Activated CD8-positive, alpha-beta memory T cell treated with anti-CD3 and anti-CD28 coated beads for 24 hours (primary cell): ENCODE data around the gene PKMYT1.

ENCODE experiments used
- DNase-seq: peaks from one replicate; pipeline ENCODE4 v3.0.0-alpha.2; 2020

The PKMYT1 gene

DNA sequence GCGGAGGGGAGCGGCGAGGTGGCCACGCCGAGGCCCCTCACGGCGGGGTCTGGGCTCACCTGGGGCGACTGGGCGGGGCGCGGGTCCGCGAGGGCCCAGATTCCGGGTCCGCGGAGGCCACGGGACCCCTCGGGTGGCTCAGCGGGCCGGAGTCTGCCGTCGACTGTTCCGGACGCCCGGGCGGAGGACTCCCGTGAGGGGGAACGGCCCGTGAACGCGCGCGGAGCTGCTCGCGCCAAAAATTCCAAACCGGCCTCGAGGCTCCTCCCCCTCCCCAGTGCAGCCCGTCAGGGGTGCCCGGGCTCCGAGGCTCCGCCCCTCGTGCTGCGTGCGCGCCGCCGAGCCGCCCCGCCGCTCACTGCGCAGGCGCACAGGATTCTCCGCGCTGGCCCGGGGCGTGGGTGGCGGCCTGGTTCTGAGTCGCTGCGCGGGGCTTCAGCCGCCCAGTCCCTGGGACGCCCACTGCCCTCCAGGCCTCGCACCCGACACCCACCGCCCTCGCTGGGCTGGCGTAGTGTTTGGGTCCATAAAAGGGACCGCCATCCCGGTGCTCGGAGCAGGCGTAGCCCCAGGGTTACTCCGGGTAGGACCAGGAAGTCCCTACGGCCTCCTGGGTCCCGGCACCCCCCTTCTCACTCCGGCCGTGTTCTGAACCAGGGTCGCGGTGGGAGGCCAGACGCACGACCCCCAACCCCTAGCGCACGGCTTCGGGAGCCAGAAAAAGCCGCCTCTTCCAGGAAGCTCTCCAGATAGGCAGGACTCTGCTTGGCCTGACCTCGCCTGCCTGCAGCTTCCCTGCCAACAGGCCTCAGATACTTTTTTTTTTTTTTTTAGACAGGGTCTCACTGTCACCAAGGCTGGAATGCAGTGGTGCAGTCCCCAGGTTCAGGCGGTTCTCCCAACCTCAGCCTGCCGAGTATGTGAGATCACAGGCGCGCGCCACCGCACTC is at the start of gene PKMYT1:
Gene PKMYT1, minus strand, starts transcription at position 220 of the 950 bp plus-strand sequence. CDS start 789 bp downstream, outside the sequence.
- DNase-seq, result peak; percentile 99

DNA sequence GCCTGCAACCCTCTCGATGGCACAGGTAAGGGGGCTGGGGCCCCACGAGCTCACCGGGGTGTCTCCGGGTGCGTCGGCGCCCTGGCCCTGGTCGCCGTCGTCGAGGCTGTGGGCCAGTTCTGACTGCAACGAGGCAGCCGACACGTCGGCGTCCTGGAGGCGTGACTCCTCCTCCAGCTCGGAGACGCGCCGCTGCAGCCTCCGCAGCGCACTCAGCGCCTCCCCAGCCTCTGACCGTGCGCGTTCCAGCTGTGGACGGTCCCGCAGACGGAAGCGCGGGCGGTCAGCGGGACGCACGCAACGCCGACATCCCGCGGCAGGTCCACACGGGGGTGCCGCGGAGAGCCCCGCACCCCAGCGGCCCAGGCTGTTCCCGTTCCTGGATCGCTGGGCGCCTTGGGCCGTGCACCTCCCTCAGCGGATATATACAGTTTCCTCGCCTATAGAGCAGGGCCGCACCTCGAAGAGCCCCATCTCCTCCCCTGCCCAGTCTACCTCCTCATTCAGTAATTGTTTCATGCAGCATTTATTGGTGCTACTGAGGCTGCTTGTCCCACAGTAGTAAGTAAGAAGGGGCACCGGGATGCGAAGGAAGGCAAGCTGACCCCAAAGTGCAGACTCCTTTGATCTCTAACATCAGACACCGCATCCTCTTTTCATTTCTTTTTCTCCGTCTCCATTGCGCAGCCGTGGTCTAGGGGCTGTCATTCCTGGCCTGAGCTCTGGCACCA is 49.4 kb upstream of the PKMYT1 start:
- DNase-seq, result peak; percentile 69

DNA sequence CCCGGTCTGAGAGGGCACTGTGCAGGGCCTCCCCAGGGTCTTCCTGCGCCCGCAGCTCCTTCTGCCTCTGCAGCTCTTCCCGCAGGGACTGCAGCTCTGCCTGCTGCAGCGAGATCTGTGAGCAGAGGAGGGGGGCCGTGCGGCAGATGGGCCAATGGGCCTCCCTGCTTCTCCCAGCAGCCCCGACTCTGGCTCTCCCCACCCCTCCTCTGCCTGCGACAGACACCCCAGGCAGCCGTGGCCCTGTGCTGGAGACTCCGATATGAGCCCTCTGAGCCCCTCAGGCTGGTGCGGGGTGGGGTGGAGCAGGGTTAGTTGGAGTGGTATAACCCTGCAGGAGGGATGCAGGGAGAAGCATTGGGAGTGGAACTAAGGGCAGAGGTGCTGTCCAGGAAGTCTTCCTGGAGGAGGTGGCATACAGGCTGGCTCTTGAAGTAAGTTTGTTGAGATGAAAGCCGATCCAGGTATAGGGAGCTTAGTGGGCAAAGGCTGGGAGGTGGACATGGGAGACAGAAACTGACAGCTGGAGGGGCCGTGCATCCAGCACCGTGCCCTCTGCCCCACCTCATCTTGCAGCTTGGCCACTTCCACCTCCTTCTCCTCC is 48.6 kb upstream of the PKMYT1 start:
- peak; percentile 68 for DNase-seq

GRCh38 chr16:3027983-3028715 is 47.9 kb upstream of the PKMYT1 start:
- peak; percentile 95 for DNase-seq

DNA sequence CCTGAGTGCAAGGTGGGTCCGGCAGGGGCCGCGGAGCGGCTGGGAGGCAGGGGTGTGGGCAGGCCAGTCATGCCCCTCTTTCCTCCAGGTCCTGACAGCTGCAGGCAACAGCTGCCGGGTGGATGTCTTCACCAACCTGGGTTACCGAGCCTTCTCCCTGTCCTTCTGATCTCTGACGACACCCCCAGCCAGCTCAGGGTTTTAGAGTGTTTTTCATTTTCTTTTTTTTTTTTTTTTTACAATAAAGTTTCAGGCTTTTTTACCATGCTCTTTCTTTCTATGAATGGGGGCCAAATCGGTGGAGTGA is 47.2 kb upstream of the PKMYT1 start:
- DNase-seq, result no peak

DNA sequence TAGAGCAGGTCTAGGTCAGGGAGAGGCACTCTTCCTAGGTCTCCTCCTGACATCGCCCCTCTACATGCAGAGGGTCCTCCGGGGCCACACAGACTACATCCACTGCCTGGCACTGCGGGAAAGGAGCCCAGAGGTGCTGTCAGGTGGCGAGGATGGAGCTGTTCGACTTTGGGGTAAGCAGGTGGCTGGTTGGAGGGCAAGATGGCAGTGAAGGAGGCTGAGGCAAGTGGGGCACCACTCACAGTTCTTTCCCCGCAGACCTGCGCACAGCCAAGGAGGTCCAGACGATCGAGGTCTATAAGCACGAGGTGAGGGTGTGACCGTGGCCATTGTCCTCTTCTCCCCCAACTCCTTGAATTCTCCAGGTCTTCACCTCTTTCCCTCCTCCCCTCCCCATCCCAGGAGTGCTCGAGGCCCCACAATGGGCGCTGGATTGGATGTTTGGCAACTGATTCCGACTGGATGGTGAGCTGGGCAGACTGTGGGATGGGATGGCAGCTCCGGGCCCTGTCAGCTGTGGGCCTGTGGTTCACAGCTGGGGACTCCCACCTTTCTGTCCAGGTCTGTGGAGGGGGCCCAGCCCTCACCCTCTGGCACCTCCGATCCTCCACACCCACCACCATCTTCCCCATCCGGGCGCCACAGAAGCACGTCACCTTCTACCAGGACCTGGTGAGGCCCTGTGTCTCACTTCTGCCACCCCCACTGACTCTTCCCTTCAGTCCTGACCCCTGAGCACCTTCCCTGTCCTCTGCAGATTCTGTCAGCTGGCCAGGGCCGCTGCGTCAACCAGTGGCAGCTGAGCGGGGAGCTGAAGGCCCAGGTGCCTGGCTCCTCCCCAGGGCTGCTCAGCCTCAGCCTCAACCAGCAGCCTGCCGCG is 46.6 kb upstream of the PKMYT1 start:
- DNase-seq, result no peak

DNA sequence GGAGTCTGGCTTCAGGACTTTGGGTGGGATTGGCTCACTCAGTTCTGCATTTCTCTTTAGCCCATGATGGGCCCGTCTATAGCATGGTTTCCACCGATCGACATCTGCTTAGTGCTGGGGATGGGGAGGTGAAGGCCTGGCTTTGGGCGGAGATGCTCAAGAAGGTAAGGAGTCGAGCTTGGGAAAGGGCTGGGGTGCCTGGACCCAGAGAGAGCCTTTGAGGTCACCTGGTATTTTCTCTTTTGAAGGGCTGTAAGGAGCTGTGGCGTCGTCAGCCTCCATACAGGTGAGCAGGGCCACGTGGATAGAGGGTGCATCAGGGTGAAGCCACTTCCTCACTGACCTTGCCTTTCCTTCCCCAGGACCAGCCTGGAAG is 45.7 kb upstream of the PKMYT1 start:
- DNase-seq, result no peak

DNA sequence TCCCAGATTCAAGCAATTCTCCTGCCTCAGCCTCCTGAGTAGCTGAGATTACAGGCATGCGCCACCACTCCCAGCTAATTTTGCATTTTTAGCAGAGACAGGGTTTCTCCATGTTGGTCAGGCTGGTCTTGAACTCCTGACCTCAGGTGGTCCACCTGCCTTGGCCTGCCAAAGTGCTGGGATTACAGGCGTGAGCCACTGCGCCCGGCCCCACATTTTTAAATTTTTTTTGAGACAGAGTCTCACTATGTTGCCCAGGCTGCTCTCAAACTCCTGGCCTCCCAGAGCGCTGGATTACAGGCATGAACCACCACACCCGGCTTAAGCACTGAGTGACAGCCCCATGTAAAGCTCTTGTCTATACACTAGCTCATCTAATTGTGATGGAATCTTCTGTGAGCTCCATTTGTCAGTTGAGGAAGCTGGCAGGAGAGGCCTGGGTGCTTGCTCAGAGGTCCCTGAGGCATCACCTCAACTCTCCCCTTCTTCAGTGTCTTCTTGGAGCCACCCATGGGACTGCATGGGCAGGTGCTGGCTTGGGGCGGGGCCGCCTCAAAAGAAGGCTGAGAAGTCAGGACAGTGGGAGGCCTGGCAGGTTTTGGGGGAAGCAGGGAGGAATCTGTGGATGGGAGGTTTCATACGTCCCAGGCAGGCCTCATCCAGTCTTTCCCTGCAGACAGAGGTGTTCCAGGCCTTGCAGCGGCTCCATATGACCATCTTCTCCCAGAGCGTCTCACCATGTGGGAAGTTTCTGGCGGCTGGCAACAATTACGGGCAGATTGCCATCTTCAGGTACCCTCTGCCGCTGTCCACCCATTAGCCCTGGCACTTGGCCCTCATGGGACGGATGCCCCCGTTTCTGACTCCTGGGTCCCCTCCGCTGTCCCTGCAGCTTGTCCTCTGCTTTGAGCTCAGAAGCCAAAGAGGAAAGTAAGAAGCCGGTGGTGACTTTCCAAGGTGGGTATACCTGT is 45.1 kb upstream of the PKMYT1 start:
- no peak for DNase-seq

GRCh38 chr16:3023669-3024478 is 43.6 kb upstream of the PKMYT1 start, which contains the start of the genes HCFC1R1 and THOC6:
TSS of gene HCFC1R1 (minus strand) at chr16:3023942. CDS start at chr16:3023941, 1 bp downstream.
TSS of gene THOC6 (plus strand) at chr16:3024035. CDS start at chr16:3024327, 292 bp downstream.
- DNase-seq, result peak; percentile 97

GRCh38 chr16:3023415-3023668 is 43.1 kb upstream of the PKMYT1 start:
- DNase-seq, result no peak

GRCh38 chr16:3022684-3023414 is 42.6 kb upstream of the PKMYT1 start:
- DNase-seq, result peak; percentile 75

DNA sequence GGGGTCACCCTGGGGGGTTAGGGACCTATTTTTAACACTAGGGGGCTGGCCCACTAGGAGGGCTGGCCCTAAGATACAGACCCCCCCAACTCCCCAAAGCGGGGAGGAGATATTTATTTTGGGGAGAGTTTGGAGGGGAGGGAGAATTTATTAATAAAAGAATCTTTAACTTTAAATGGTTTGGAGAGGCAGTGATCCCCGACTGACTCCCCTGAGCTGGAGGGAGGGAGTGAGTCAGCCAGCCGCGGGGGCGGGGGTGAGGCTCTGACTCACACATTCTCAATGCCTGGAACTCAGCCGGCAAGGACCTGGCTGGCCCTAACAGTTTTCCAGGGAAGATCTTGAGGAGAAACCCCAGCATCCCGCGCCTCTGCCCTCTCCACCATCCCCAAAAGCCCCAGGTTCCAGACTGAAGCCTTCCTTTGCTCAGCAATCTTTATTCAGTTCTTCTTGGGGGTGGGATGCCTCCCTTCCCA is 42.0 kb upstream of the PKMYT1 start:
- peak; percentile 93 for DNase-seq

DNA sequence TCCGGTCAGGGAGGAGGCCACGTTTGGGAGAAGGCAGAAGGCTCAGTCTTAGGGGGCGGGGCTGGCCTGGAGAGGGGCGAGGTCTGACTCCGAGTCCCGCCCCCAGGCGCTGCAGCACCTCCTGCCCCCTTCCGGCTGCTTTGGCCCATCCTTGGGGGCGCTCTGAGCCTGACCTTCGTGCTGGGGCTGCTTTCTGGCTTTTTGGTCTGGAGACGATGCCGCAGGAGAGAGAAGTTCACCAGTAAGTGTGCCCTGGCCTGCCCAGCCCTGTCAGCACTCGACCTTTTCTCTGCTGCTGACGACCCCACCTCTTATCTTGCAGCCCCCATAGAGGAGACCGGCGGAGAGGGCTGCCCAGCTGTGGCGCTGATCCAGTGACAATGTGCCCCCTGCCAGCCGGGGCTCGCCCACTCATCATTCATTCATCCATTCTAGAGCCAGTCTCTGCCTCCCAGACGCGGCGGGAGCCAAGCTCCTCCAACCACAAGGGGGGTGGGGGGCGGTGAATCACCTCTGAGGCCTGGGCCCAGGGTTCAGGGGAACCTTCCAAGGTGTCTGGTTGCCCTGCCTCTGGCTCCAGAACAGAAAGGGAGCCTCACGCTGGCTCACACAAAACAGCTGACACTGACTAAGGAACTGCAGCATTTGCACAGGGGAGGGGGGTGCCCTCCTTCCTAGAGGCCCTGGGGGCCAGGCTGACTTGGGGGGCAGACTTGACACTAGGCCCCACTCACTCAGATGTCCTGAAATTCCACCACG is 41.4 kb upstream of the PKMYT1 start:
- peak; percentile 86 for DNase-seq

DNA sequence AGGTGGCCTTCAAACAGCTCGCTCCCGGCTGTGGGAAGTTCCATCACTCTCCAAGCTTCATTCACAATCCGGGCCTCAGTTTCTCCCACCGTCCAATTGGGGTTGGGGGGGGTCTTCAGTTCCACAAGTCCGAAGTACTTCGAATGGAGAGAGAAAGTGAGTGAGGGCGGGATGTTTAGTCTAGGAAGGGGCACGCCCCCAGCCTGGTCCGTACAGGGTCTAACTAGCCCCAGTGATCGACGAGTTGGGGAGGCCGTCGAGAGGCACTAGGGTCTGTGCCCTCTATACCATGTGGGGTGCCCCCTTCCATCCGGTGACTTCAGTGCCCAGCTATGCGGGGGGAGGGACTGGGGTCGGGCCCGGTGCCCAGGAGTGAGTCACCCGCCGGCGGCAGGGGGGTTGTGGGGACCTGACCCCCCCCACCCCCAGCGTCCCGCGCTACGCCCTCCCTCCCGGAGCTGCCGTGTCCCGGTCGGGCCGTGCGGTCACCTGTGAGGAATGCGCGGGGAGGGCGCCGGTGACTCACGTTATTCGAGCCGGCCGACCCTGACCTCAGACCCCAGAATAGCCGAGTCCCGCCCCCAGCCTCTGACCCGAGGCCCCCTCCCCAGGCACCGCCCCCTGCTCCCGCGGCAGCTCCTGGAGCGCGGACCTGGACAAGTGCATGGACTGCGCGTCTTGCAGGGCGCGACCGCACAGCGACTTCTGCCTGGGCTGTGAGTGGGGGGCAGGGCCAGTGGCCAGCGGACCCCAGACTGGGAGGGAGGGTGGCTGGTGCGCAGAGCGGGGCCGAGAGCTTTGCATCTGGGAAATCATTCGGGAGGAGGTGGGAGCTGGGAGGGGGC is 40.6 kb upstream of the PKMYT1 start:
- DNase-seq, result peak; percentile 79

DNA sequence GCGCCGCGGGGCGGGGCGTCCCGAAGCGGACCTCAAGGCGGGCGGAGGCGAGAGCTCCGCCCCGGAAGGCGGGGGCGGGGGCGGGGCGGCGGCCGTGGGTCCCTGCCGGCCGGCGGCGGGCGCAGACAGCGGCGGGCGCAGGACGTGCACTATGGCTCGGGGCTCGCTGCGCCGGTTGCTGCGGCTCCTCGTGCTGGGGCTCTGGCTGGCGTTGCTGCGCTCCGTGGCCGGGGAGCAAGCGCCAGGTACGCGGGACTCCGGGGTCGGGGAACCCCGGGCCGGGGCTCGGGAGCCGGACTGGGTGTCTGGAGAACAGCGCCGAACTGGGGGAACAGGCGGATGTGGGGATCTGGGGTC is 40.0 kb upstream of the PKMYT1 start, which contains the start of gene TNFRSF12A:
Gene TNFRSF12A, plus strand, starts transcription at position 122 of the 357 bp plus-strand sequence. Its CDS starts 30 bp downstream, at position 152.
- DNase-seq, result peak; percentile 86

DNA sequence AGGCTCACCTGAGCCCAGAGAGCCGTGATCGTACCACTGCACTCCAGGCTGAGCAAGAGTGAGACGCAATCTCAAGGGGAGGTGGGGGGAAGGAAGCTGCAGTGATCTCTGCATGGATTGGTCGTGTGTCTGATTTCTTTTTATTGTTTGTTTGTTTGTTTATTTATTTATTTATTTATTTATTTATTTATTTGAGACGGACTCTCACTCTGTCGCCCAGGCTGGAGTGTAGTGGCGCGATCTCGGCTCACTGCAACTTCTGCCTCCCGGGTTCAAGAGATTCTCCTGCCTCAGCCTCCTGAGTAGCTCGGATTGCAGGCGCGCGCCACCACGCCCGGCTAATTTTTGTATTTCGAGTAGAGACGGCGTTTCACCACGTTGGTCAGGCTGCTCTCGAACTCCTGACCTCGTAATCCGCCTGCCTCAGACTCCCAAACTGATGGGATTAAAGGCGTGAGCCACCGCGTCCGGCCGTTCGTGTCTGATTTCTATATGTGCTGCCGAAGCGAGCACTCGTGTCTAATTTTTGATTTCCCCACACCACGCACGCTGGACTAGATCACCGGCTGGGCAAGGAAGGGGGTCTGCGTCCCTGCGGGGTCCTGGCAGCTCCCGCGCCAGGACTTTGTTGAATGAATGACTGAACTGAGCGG is 39.5 kb upstream of the PKMYT1 start:
- DNase-seq, result no peak
